AG04449 (cell line): ENCODE measurements around the gene AHSG.

ENCODE experiments used
- CTCF ChIA-PET: fragments of 350-600 bp; formaldehyde crosslinking; extraction: SDS; loops from one replicate; lab custom pipeline; 2021; ENCODE audit warnings: antibody characterized with exemption; lab: Yijun Ruan, JAX
- POLR2A ChIA-PET: fragments of 400-600, 350-600 bp; formaldehyde crosslinking; extraction: SDS; loops from one replicate; lab custom pipeline; 2020; ENCODE audit warnings: antibody characterized with exemption, inconsistent platforms; lab: Yijun Ruan, JAX
- DNase-seq: peaks from one replicate; pipeline ENCODE4 v3.0.0-alpha.2; 2010; ENCODE audit warnings: low read depth, low spot score
- H3K4me3 ChIP-seq: 2 replicates; pipeline ENCODE4 v1.5.1; 2011; ENCODE audit warnings: low read depth, mild to moderate bottlenecking, control low read depth, low read length
- CTCF ChIP-seq: IDR thresholded peaks from one replicate; pipeline ENCODE4 v1.5.1; 2011; ENCODE audit warnings: mild to moderate bottlenecking, moderate library complexity, low read length, control low read depth, inconsistent platforms; ENCODE audit not compliant: insufficient read depth; ENCODE audit errors: missing control alignments

Gene AHSG

GRCh38 chr3:186589856-186590579 lies 22.8 kb upstream of the AHSG start:
- TF ChIP-seq CTCF, result no peak
- CTCF ChIA-PET, result interaction anchor here (1.4 to 16.7 kb wide), 3 partner anchors 15 to 232 kb away, joined by 5 to 123 read pairs (median 7); partner anchors contain the start of gene AHSG
- no peak overlapping the region for H3K4me3 ChIP-seq
- no peak for DNase-seq
- POLR2A ChIA-PET, result interaction anchor here (0.7 kb wide), 1 partner anchor 217 kb away, joined by 4 read pairs; no protein-coding TSS in a partner anchor

DNA sequence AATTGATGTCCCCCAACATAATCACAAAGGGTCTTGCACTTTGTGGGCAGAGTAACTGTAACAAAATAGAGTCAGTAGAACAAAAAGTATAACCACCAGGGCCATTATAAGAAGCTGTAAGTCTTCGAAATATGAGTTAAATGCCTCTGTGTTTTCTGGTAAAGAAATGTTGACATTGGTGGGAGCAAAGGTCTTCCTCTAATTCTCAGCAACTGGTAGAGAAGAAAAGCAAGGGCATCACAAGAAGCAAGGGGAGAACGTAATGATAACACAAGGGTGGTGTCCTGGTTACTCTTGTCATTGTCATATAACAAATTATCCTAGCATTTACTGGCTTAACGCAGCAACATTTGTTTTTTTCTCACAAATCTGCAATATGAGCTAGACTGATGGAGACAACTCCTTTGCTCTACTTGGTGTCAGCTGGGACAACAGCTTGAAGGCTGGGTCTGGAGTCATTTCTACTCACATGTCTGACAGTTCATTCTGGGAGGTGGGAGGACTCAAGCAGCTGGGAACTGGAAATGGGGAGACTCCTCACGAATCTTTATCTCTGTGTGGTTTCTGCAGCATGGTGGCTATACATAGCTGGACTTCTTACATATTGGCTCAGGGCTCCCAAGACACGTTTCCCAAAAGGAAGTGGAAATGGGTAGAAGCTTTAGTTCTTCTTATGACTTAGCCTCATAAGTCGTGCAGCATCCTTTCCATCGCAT lies 22.1 kb upstream of the AHSG start:
- DNase-seq, result no peak
- ChIA-PET CTCF (interaction anchor here (0.9 to 16.7 kb wide), 4 partner anchors 12 to 231 kb away, joined by 4 to 123 read pairs (median 6); partner anchors contain the start of gene AHSG), POLR2A (no interaction called here)
- H3K4me3 ChIP-seq, result no peak overlapping the region
- TF ChIP-seq CTCF, result no peak

DNA sequence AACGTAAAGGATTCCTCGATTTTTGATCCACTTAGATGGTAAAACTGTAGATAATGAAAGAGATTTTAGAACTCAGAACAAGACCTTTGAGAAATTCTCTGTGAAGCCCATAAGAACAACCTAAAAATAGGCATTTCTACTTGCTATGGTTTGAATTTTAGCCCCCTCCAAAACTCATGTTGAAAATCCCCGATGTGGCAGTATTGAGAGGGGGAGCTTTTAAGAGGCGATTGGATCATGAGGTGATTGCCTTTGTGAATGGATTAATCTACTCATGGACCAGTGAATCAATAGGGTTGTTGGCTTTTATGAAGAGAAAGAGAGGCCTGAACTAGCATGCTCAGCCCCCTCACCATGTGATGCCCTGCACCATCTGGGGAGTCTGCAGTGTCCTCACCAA lies 20.2 kb upstream of the AHSG start:
- POLR2A ChIA-PET, result no interaction called here
- no peak overlapping the region for H3K4me3 ChIP-seq
- TF ChIP-seq CTCF, result no peak
- CTCF ChIA-PET, result interaction anchor here (16.7 kb wide), 1 partner anchor 23 kb away, joined by 123 read pairs; the partner anchor contains the start of gene AHSG
- no peak for DNase-seq

GRCh38 chr3:186593862-186594261 lies 19.0 kb upstream of the AHSG start:
- ChIA-PET POLR2A (no interaction called here), CTCF (interaction anchor here (0.9 to 16.7 kb wide), 3 partner anchors 9 to 22 kb away, joined by 3 to 123 read pairs (median 3); partner anchors contain the start of gene AHSG)
- DNase-seq, result no peak
- no peak overlapping the region for H3K4me3 ChIP-seq
- no peak for TF ChIP-seq CTCF

DNA sequence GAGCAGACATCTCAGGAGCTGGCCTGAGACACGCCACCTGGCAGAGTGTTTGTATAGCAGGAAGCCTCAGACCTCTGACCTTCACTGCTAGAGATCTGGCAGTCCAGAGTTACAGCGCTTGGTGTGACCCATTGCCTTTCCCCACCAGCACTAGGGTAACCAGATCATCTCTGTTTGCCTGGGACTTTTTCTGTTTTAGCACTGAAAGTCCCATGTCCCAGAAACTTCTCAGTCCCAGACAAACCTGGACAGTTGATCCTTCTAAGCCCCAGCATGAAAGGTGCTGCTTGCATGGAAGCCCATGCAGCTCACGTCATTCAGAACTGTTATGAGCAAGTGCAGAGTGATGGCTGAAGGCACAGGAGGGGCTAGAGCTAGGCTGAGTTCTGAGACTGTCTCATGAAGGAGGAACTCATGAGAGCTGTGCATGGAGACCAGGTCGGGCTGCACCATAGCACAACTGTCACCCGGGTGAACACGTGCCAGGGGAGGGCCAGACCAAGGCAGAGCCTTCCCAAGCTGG lies 18.2 kb upstream of the AHSG start:
- CTCF ChIA-PET, result interaction anchor here (16.7 kb wide), 1 partner anchor 21 kb away, joined by 123 read pairs; the partner anchor contains the start of gene AHSG
- no peak for TF ChIP-seq CTCF
- POLR2A ChIA-PET, result no interaction called here
- no peak overlapping the region for H3K4me3 ChIP-seq
- DNase-seq, result no peak
